Mammary epithelial cell (primary cell): ENCODE measurements around the gene PCDHGA8.

Experiments
- EZH2 ChIP-seq: IDR thresholded peaks from 2 replicates; pipeline ENCODE4 v1.6.1; 2012; ENCODE audit warnings: low read length, inconsistent platforms, borderline replicate concordance
- TF ChIP-seq, protein P1 (sequence below), 2 donors: IDR thresholded peaks in 1 of 2; conservative IDR thresholded peaks in 1 of 2; 2 replicates each; pipeline ENCODE4 v1.5.1; 2011 to 2012; ENCODE audit warnings: inconsistent platforms in 2 of 2, low read length in 2 of 2, mild to moderate bottlenecking in 2 of 2, control low read depth in 1 of 2, low read depth in 1 of 2; ENCODE audit not compliant: insufficient read depth in 1 of 2; ENCODE audit errors: extremely low read depth in 1 of 2

DNA sequence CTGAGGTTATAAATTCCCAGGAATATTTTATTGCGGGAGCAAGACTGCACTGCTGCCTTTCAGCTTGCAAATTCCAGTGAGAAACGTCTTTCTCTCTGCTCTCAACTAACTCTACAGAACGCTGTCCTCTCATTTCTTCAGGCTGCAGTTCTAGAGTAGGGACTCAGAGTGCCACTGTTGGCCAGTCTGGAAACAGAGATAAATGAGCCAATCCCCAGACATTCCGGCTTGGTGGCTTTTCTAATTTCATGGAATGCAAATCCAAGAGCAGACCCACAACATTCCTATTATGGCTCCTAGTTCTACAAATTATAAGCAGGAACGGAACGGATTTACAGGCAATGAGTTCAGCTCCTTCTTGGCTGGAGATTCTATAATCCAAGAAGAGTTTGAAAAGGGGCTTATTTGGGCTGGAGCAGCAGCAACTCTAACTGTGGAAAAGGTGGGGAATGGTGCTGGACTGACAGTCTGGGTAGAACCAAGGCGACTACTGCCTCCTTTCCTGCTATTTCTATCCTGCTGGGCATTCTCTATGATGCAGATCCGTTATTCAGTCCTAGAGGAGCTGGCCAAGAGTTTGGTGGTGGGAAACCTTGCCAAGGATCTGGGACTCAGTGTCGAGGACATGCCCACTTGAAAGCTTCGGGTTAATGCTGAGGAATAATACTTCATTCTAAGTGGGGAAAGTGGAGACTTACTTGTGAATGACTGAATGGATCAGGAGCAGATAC lies 47.1 kb downstream of the PCDHGA8 start:
- TF ChIP-seq, protein P1, sequence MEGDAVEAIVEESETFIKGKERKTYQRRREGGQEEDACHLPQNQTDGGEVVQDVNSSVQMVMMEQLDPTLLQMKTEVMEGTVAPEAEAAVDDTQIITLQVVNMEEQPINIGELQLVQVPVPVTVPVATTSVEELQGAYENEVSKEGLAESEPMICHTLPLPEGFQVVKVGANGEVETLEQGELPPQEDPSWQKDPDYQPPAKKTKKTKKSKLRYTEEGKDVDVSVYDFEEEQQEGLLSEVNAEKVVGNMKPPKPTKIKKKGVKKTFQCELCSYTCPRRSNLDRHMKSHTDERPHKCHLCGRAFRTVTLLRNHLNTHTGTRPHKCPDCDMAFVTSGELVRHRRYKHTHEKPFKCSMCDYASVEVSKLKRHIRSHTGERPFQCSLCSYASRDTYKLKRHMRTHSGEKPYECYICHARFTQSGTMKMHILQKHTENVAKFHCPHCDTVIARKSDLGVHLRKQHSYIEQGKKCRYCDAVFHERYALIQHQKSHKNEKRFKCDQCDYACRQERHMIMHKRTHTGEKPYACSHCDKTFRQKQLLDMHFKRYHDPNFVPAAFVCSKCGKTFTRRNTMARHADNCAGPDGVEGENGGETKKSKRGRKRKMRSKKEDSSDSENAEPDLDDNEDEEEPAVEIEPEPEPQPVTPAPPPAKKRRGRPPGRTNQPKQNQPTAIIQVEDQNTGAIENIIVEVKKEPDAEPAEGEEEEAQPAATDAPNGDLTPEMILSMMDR (conservative IDR thresholded peaks at IDR 0.05 in 1 of 2, IDR thresholded peaks at IDR 0.05 in 1 of 2; ENCODE audit: extremely low read depth in 1 of 2, insufficient read depth in 1 of 2, low read depth in 1 of 2, low read length in 2 of 2): no peak
- no peak for TF ChIP-seq EZH2
